Measurements from ENCODE around the gene OR10V1. TPM values are rescaled to one million over a fixed set of nuclear protein-coding genes. Genes with fewer than 3 reads are reported as not detected.
"Not testable (repeated sequence)": the region's sequence is repeated elsewhere in the genome, so short reads cannot be mapped to it uniquely, and the experiment has no call there.

The OR10V1 gene
- total and polyA plus RNA-seq, 4 donors, result not detected

GRCh38 chr11:59703515-59703914, 10.1 kb downstream of the OR10V1 start:
- H3K9me3 ChIP-seq (ENCODE audit: control insufficient read depth, low read length); H3K4me1 ChIP-seq (ENCODE audit: control insufficient read depth in 1 of 2, insufficient read depth in 2 of 2, low read length in 2 of 2); H3K4me3 ChIP-seq (ENCODE audit: low read length in 2 of 2); H3K27me3 ChIP-seq (ENCODE audit: control insufficient read depth in 1 of 2, insufficient read depth in 2 of 2, low read length in 1 of 2); intact Hi-C loops (cut with DNase I); DNase-seq; H3K36me3 ChIP-seq (ENCODE audit: control insufficient read depth in 1 of 2, insufficient read depth in 2 of 2, low read length in 1 of 2); H3K27ac ChIP-seq (ENCODE audit: low read depth in 1 of 2, low read length in 2 of 2); ATAC-seq (ENCODE audit: low FRiP score): not testable (repeated sequence)
- WGBS, 2 donors, result 82 to 83% methylated on average over 1 of the region's 1 CpG

DNA sequence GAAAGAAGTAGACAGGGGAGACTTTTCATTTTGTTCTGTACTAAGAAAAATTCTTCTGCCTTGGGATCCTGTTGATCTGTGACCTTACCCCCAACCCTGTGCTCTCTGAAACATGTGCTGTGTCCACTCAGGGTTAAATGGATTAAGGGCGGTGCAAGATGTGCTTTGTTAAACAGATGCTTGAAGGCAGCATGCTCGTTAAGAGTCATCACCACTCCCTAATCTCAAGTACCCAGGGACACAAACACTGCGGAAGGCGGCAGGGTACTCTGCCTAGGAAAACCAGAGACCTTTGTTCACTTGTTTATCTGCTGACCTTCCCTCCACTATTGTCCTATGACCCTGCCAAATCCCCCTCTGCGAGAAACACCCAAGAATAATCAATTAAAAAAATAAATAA, 13.5 kb downstream of the OR10V1 start:
- H3K4me1 ChIP-seq (ENCODE audit: control insufficient read depth in 1 of 2, insufficient read depth in 2 of 2, low read length in 2 of 2); H3K27me3 ChIP-seq (ENCODE audit: control insufficient read depth in 1 of 2, insufficient read depth in 2 of 2, low read length in 1 of 2); ATAC-seq (ENCODE audit: low FRiP score); intact Hi-C loops (cut with DNase I); H3K4me3 ChIP-seq (ENCODE audit: low read length in 2 of 2); DNase-seq; H3K27ac ChIP-seq (ENCODE audit: low read depth in 1 of 2, low read length in 2 of 2); H3K9me3 ChIP-seq (ENCODE audit: control insufficient read depth, low read length); H3K36me3 ChIP-seq (ENCODE audit: control insufficient read depth in 1 of 2, insufficient read depth in 2 of 2, low read length in 1 of 2): not testable (repeated sequence)
- WGBS, 2 donors, result 77 to 92% methylated on average over 3 to 4 of the region's 5 CpGs

GRCh38 chr11:59698506-59698905, 15.1 kb downstream of the OR10V1 start:
- intact Hi-C loops (cut with DNase I), result no loop called here
- ATAC-seq (ENCODE audit: low FRiP score) (no peak), DNase-seq (no peak)
- Histone ChIP-seq H3K27ac (ENCODE audit: low read depth in 1 of 2, low read length in 2 of 2) (no peak overlapping the region), H3K4me3 (ENCODE audit: low read length in 2 of 2) (no peak overlapping the region), H3K27me3 (ENCODE audit: control insufficient read depth in 1 of 2, insufficient read depth in 2 of 2, low read length in 1 of 2) (peaks cover 0 to 2% of the 10 kb centered on the region in 2 donors), H3K4me1 (ENCODE audit: control insufficient read depth in 1 of 2, insufficient read depth in 2 of 2, low read length in 2 of 2) (no peaks in the 10 kb centered on the region), H3K9me3 (ENCODE audit: control insufficient read depth, low read length) (no peaks in the 10 kb centered on the region), H3K36me3 (ENCODE audit: control insufficient read depth in 1 of 2, insufficient read depth in 2 of 2, low read length in 1 of 2) (no peaks in the 10 kb centered on the region)

DNA sequence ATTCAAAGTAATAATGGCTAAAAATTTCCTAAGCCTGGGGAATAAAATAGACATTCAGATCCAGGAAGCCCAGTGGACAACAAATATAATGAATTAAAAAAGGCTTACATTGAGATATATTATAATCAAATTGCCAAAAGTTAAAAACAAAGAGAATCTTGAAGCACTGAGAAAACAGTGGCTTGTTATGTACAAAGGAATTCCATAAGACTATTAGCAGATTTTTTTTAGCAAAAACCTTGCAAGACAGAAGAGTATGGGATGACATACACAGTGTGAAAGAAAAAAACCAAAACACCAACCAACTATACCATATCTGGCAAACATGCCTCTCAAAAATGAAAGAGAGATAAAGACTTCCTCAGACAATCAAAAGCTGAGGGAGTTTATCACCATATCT, 20.7 kb downstream of the OR10V1 start:
- Histone ChIP-seq H3K27me3 (ENCODE audit: control insufficient read depth in 1 of 2, insufficient read depth in 2 of 2, low read length in 1 of 2) (no peaks in the 10 kb centered on the region), H3K4me1 (ENCODE audit: control insufficient read depth in 1 of 2, insufficient read depth in 2 of 2, low read length in 2 of 2) (no peaks in the 10 kb centered on the region), H3K36me3 (ENCODE audit: control insufficient read depth in 1 of 2, insufficient read depth in 2 of 2, low read length in 1 of 2) (no peaks in the 10 kb centered on the region), H3K27ac (ENCODE audit: low read depth in 1 of 2, low read length in 2 of 2) (no peak overlapping the region), H3K9me3 (ENCODE audit: control insufficient read depth, low read length) (peaks cover 4% of the 10 kb centered on the region), H3K4me3 (ENCODE audit: low read length in 2 of 2) (no peak overlapping the region)
- no peak for ATAC-seq (ENCODE audit: low FRiP score)
- intact Hi-C loops (cut with DNase I), result no loop called here
- DNase-seq, result no peak

DNA sequence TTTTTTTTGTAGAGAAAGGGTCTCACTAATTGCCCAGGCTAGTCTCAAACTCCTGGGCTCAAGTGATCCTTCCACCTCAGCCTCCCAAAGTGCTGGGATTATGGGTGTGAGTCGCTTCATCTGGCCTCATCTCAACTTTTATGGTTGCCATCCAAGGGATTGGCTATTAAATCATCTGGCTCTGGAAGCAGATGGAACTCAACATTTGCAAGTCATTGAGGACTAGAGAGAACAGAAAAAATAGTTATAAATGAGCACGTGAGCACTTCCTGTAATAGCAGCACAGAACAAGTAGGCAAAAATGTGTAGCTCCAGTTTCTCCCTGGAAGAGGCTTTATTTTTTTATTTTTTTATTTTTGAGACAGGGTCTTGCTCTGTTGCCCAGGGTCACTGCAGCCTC, 22.5 kb downstream of the OR10V1 start:
- Histone ChIP-seq H3K9me3 (ENCODE audit: control insufficient read depth, low read length) (peaks cover 4% of the 10 kb centered on the region), H3K4me3 (ENCODE audit: low read length in 2 of 2) (no peak overlapping the region), H3K27me3 (ENCODE audit: control insufficient read depth in 1 of 2, insufficient read depth in 2 of 2, low read length in 1 of 2) (no peaks in the 10 kb centered on the region), H3K27ac (ENCODE audit: low read depth in 1 of 2, low read length in 2 of 2) (no peak overlapping the region), H3K36me3 (ENCODE audit: control insufficient read depth in 1 of 2, insufficient read depth in 2 of 2, low read length in 1 of 2) (no peaks in the 10 kb centered on the region), H3K4me1 (ENCODE audit: control insufficient read depth in 1 of 2, insufficient read depth in 2 of 2, low read length in 2 of 2) (no peaks in the 10 kb centered on the region)
- ATAC-seq (ENCODE audit: low FRiP score), result no peak
- 64 to 71% methylated on average over 2 of the region's 2 CpGs for WGBS, 2 donors
- DNase-seq, result no peak
- intact Hi-C loops (cut with DNase I), result no loop called here

DNA sequence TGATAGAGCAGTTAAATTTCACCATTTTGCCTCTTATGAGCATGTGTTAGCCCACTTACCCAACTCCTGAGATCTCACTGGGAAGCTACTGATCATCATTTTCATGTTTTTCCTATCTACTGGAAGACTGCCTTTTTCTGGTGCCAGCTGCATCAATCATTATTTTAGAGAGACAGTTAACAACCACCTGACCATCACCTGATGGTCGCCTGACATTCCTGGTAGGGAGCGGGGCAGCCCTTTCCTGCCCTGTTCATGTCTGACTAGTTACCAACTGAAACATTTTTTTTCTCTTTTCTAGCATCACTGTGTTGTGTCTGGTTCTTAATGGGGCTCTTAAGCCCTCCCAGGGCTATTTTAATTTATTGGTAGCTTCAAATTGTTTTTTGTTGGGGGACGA, 24.6 kb downstream of the OR10V1 start:
- DNase-seq, result no peak
- intact Hi-C loops (cut with DNase I), result no loop called here
- H3K9me3 ChIP-seq (ENCODE audit: control insufficient read depth, low read length), result peaks cover 4% of the 10 kb centered on the region
- H3K27me3 ChIP-seq (ENCODE audit: control insufficient read depth in 1 of 2, insufficient read depth in 2 of 2, low read length in 1 of 2), result no peaks in the 10 kb centered on the region
- H3K27ac ChIP-seq (ENCODE audit: low read depth in 1 of 2, low read length in 2 of 2), result no peak overlapping the region
- no peak for ATAC-seq (ENCODE audit: low FRiP score)
- no peaks in the 10 kb centered on the region for H3K36me3 ChIP-seq (ENCODE audit: control insufficient read depth in 1 of 2, insufficient read depth in 2 of 2, low read length in 1 of 2)
- H3K4me3 ChIP-seq (ENCODE audit: low read length in 2 of 2), result no peak overlapping the region
- WGBS, 2 donors, result 66 to 74% methylated on average over 3 of the region's 3 CpGs
- no peaks in the 10 kb centered on the region for H3K4me1 ChIP-seq (ENCODE audit: control insufficient read depth in 1 of 2, insufficient read depth in 2 of 2, low read length in 2 of 2)

DNA sequence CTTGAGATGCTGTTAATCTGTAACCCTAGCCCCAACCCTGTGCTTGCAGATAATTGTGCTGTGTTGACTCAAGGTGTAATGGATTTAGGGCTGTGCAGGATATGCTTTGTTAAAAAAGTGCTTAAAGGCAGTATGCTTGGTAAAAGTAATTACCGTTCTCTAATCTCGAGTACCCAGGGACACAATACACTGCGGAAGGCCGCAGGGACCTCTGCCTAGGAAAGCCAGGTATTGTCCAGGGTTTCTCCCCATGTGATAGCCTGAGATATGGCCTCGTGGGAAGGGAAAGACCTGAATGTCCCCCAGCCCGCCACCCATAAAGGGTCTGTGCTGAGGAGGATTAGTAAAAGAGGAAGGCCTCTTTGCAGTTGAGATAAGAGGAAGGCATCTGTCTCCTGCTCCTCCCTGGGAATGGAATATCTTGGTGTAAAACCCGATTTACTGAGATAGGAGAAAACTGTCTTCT, 32.4 kb downstream of the OR10V1 start:
- not testable (repeated sequence) for DNase-seq; H3K27me3 ChIP-seq (ENCODE audit: control insufficient read depth in 1 of 2, insufficient read depth in 2 of 2, low read length in 1 of 2)
- WGBS, 2 donors, result 82 to 90% methylated on average over 7 of the region's 7 CpGs

DNA sequence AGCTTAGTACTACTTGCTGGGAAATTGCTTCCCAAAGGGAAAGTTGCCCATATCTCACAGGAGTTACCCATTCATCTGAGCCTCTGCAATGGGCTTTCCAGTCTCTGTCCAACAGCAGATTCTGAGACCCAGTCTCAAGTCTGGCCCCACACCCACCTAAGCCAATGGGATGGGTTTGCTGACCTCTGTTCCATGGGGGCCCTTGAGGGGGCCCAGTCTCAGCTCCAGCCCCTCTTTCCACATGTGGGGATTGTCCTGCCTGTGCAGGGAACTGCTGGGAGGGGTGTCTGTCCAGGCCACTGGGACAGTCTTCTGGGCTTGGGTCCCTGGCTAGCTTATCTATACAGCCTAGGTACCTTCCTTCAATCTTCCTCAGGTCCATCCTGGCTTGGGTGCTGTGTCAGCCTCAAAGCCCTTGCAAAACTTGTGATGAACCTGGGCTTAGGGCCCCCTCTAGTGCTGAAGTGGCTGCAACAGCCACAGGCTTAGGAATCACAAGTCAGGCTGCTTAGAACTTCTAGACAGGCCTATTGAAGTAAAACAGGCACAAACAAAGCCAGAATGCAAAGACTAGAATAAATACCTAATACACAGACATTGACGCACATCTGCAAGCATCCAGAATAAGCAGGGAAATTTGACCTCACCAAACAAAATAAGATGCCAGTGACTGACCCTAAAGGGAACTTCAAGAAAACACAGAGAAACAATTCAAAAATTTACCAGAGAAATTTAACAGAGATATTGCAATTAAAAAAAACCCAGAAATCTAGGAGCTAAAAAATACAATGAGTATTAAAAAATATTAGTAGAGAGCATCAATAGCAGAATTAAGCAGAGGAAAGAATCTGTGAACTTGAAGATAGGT, 33.1 kb downstream of the OR10V1 start:
- Histone ChIP-seq H3K27ac (ENCODE audit: low read depth in 1 of 2, low read length in 2 of 2) (no peak overlapping the region), H3K4me1 (ENCODE audit: control insufficient read depth in 1 of 2, insufficient read depth in 2 of 2, low read length in 2 of 2) (no peaks in the 10 kb centered on the region), H3K36me3 (ENCODE audit: control insufficient read depth in 1 of 2, insufficient read depth in 2 of 2, low read length in 1 of 2) (no peaks in the 10 kb centered on the region), H3K9me3 (ENCODE audit: control insufficient read depth, low read length) (no peaks in the 10 kb centered on the region), H3K27me3 (ENCODE audit: control insufficient read depth in 1 of 2, insufficient read depth in 2 of 2, low read length in 1 of 2) (no peaks in the 10 kb centered on the region), H3K4me3 (ENCODE audit: low read length in 2 of 2) (no peak overlapping the region)
- WGBS, 2 donors, result 50 to 53% methylated on average over 1 of the region's 1 CpG
- peak; percentile 82 for ATAC-seq (ENCODE audit: low FRiP score)
- DNase-seq, result peak in 1 of 2 donors; percentile 75
- intact Hi-C loops (cut with DNase I), result loop anchor here in 1 of 2 donors (5.0 kb wide), 1 partner anchor 143 kb away; no protein-coding TSS in a partner anchor

More for the DNA sequence above, 32.4 kb downstream of the OR10V1 start:
- not testable (repeated sequence) for H3K27ac ChIP-seq (ENCODE audit: low read depth in 1 of 2, low read length in 2 of 2); H3K36me3 ChIP-seq (ENCODE audit: control insufficient read depth in 1 of 2, insufficient read depth in 2 of 2, low read length in 1 of 2); H3K9me3 ChIP-seq (ENCODE audit: control insufficient read depth, low read length); ATAC-seq (ENCODE audit: low FRiP score); H3K4me3 ChIP-seq (ENCODE audit: low read length in 2 of 2); H3K4me1 ChIP-seq (ENCODE audit: control insufficient read depth in 1 of 2, insufficient read depth in 2 of 2, low read length in 2 of 2)
- intact Hi-C loops (cut with DNase I), result loop anchor here in 1 of 2 donors (5.0 kb wide), 1 partner anchor 144 kb away; no protein-coding TSS in a partner anchor

DNA sequence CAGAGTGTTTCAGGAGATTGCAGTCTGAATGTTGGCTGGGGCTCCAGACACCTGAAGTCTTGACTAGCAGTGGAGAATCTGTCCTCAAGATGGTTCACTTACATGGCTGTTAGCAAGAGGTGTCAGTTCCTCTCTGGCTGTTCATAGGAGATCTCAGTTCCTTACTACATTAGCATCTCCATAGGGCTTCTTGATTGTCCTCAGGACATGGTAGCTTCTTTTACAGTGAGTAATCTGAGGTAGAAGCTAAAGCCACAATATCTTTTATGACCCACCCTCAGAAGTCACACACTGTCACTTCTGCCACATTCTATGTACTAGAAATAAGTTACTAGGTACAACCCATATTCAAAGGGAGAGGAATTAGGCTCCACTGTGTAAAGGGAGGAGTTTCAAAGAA, 34.3 kb downstream of the OR10V1 start:
- H3K4me3 ChIP-seq (ENCODE audit: low read length in 2 of 2), result no peak overlapping the region
- DNase-seq, result no peak
- ATAC-seq (ENCODE audit: low FRiP score), result no peak
- no peaks in the 10 kb centered on the region for H3K9me3 ChIP-seq (ENCODE audit: control insufficient read depth, low read length)
- H3K27ac ChIP-seq (ENCODE audit: low read depth in 1 of 2, low read length in 2 of 2), result no peak overlapping the region
- H3K27me3 ChIP-seq (ENCODE audit: control insufficient read depth in 1 of 2, insufficient read depth in 2 of 2, low read length in 1 of 2), result no peaks in the 10 kb centered on the region
- intact Hi-C loops (cut with DNase I), result loop anchor here in 1 of 2 donors (5.0 kb wide), 1 partner anchor 137 kb away; no protein-coding TSS in a partner anchor
- no peaks in the 10 kb centered on the region for H3K36me3 ChIP-seq (ENCODE audit: control insufficient read depth in 1 of 2, insufficient read depth in 2 of 2, low read length in 1 of 2)
- no peaks in the 10 kb centered on the region for H3K4me1 ChIP-seq (ENCODE audit: control insufficient read depth in 1 of 2, insufficient read depth in 2 of 2, low read length in 2 of 2)
